HEK293 (cell line): Measurements from ENCODE around the gene HOOK1.

Experiments
- CTCF ChIP-seq: fragments of 450-650 bp; formaldehyde crosslinking; IDR thresholded peaks from 2 replicates; pipeline ENCODE4 v1.5.1; 2016; ENCODE audit warnings: missing biosample characterization, missing genetic modification characterization
- MYNN ChIP-seq: fragments of 450-650 bp; formaldehyde crosslinking; IDR thresholded peaks from 2 replicates; pipeline ENCODE4 v1.5.1; 2016; ENCODE audit warnings: missing biosample characterization, missing genetic modification characterization, borderline replicate concordance
- PBX3 ChIP-seq: sonication (generic); formaldehyde crosslinking; IDR thresholded peaks from 2 replicates; pipeline ENCODE4 v1.8.1; 2022; ENCODE audit warnings: mild to moderate bottlenecking, moderate library complexity, missing genetic modification reagents
- REST ChIP-seq: fragments of 450-650 bp; formaldehyde crosslinking; IDR thresholded peaks from 2 replicates; pipeline ENCODE4 v1.5.1; 2016; ENCODE audit warnings: missing biosample characterization, missing genetic modification characterization
- SALL2 ChIP-seq: fragments of 450-650 bp; formaldehyde crosslinking; IDR thresholded peaks from 2 replicates; pipeline ENCODE4 v1.5.0; 2017; ENCODE audit warnings: missing biosample characterization, mild to moderate bottlenecking, missing genetic modification characterization, borderline replicate concordance
- ZBTB1 ChIP-seq: fragments of 450-650 bp; formaldehyde crosslinking; IDR thresholded peaks from 2 replicates; pipeline ENCODE4 v1.5.1; 2016; ENCODE audit warnings: missing biosample characterization, missing genetic modification characterization
- ZEB2 ChIP-seq: fragments of 450-650 bp; formaldehyde crosslinking; IDR thresholded peaks from 2 replicates; pipeline ENCODE4 v1.5.1; 2016; ENCODE audit warnings: missing biosample characterization, missing genetic modification characterization
- ZNF324 ChIP-seq: fragments of 450-650 bp; formaldehyde crosslinking; IDR thresholded peaks from 2 replicates; pipeline ENCODE4 v1.5.1; 2016; ENCODE audit warnings: missing biosample characterization, missing genetic modification characterization
- ZNF449 ChIP-seq: fragments of 450-650 bp; formaldehyde crosslinking; IDR thresholded peaks from 2 replicates; pipeline ENCODE4 v1.5.1; 2017; ENCODE audit warnings: missing biosample characterization, mild to moderate bottlenecking, missing genetic modification characterization, moderate library complexity
- ZNF513 ChIP-seq: fragments of 450-650 bp; IDR thresholded peaks from 2 replicates; pipeline ENCODE4 v1.5.1; 2018; ENCODE audit warnings: missing biosample characterization, missing genetic modification characterization
- ZNF621 ChIP-seq: fragments of 450-650 bp; formaldehyde crosslinking; IDR thresholded peaks from 2 replicates; pipeline ENCODE4 v1.5.1; 2017; ENCODE audit warnings: missing biosample characterization, missing genetic modification characterization
- ZNF777 ChIP-seq: fragments of 450-650 bp; formaldehyde crosslinking; IDR thresholded peaks from 2 replicates; pipeline ENCODE4 v1.5.1; 2017; ENCODE audit warnings: missing biosample characterization, missing genetic modification characterization, borderline replicate concordance

- TF ChIP-seq CTCF (tag by site-specific recombination) (no peak), ZBTB1 (tag by site-specific recombination) (no peak), ZNF449 (tag by site-specific recombination) (no peak), ZEB2 (tag by site-specific recombination) (no peak), PBX3 (CRISPR knock-in tag) (no peak), SALL2 (tag by site-specific recombination) (no peak), ZNF777 (tag by site-specific recombination) (no peak), ZNF621 (tag by site-specific recombination) (no peak), ZNF324 (no peak), REST (tag by site-specific recombination) (no peak), MYNN (tag by site-specific recombination) (no peak), ZNF513 (no peak)
These were observed 84.2 kb downstream of the HOOK1 start for GRCh38 chr1:59898927-59899326.
